ENCODE results near the gene CDKN2C. TPM values are rescaled to one million over a fixed set of nuclear protein-coding genes. Genes with fewer than 3 reads are reported as not detected.
"Not testable (repeated sequence)": the region's sequence is repeated elsewhere in the genome, so short reads cannot be mapped to it uniquely, and the experiment has no call there.

CDKN2C gene
- total and polyA plus RNA-seq, 2 experiments from 2014 or later = 11.7 to 17.3 TPM

GRCh38 chr1:50949286-50949982 lies 20.6 kb upstream of the CDKN2C start:
- TF ChIP-seq EZH2phosphoT487 (IDR thresholded peaks at IDR 0.05; ENCODE audit: insufficient read depth, low read depth) = no peak
- no peak for TF ChIP-seq EZH2 (IDR thresholded peaks at IDR 0.05; ENCODE audit: insufficient read depth, poor library complexity, severe bottlenecking)
- in situ Hi-C loops (cut with MboI) = no loop called here
- Histone ChIP-seq H3K27ac (no peak overlapping the region), H3K79me2 (ENCODE audit: insufficient read depth) (peaks cover 92% of the 10 kb centered on the region), H2AFZ (no peak overlapping the region), H3K9me3 (ENCODE audit: low read depth) (no peaks in the 10 kb centered on the region), H4K20me1 (ENCODE audit: insufficient read depth) (no peaks in the 10 kb centered on the region; the same call in 1 of the 2 replicates), H3K4me2 (ENCODE audit: unreplicated experiment) (no peak overlapping the region), H3K4me3 (no peak overlapping the region), H3K36me3 (ENCODE audit: low read depth) (no peaks in the 10 kb centered on the region), H3F3A (ENCODE audit: insufficient read depth) (no peaks in the 10 kb centered on the region), H3K9ac (no peak overlapping the region), H3K4me1 (ENCODE audit: insufficient read depth) (no peaks in the 10 kb centered on the region), H3K27me3 (replicated peaks; ENCODE audit: insufficient read depth) (no peaks in the 10 kb centered on the region), H3K9me2 (ENCODE audit: insufficient read depth) (no peaks in the 10 kb centered on the region)
- DNase-seq = no peak
- WGBS, 2 experiments (ENCODE audit: low coverage in 1 of 2, low lambda C conversion rate in 2 of 2, missing lambda C conversion rate in 2 of 2) = 87 to 88% methylated on average over 9 of the region's 9 CpGs

GRCh38 chr1:50950396-50950795 lies 19.6 kb upstream of the CDKN2C start:
- Histone ChIP-seq H3F3A (ENCODE audit: insufficient read depth) (no peaks in the 10 kb centered on the region), H3K4me3 (no peak overlapping the region), H3K9me2 (ENCODE audit: insufficient read depth) (no peaks in the 10 kb centered on the region), H3K9ac (no peak overlapping the region), H3K27ac (no peak overlapping the region), H3K36me3 (ENCODE audit: low read depth) (no peaks in the 10 kb centered on the region), H3K9me3 (ENCODE audit: low read depth) (no peaks in the 10 kb centered on the region), H2AFZ (no peak overlapping the region), H3K79me2 (ENCODE audit: insufficient read depth) (peaks cover 92% of the 10 kb centered on the region), H3K4me1 (ENCODE audit: insufficient read depth) (peaks cover 4% of the 10 kb centered on the region; the same call in 1 of the 2 replicates), H3K4me2 (ENCODE audit: unreplicated experiment) (no peak overlapping the region), H3K27me3 (replicated peaks; ENCODE audit: insufficient read depth) (no peaks in the 10 kb centered on the region), H4K20me1 (ENCODE audit: insufficient read depth) (peaks cover 1% of the 10 kb centered on the region)
- in situ Hi-C loops (cut with MboI) = no loop called here
- 61 to 69% methylated on average over 1 of the region's 1 CpG for WGBS, 2 experiments (ENCODE audit: low coverage in 1 of 2, low lambda C conversion rate in 2 of 2, missing lambda C conversion rate in 2 of 2)
- DNase-seq = no peak
- TF ChIP-seq EZH2phosphoT487 (IDR thresholded peaks at IDR 0.05; ENCODE audit: insufficient read depth, low read depth) = no peak
- TF ChIP-seq EZH2 (IDR thresholded peaks at IDR 0.05; ENCODE audit: insufficient read depth, poor library complexity, severe bottlenecking) = no peak

GRCh38 chr1:50952566-50952965 lies 17.5 kb upstream of the CDKN2C start:
- DNase-seq; H3K36me3 ChIP-seq (ENCODE audit: low read depth); H3K9ac ChIP-seq; H3K9me3 ChIP-seq (ENCODE audit: low read depth); H3K4me3 ChIP-seq; H3F3A ChIP-seq (ENCODE audit: insufficient read depth); H3K4me1 ChIP-seq (ENCODE audit: insufficient read depth); in situ Hi-C loops (cut with MboI); H3K27me3 ChIP-seq (replicated peaks; ENCODE audit: insufficient read depth); H3K9me2 ChIP-seq (ENCODE audit: insufficient read depth); H2AFZ ChIP-seq; H3K27ac ChIP-seq; H4K20me1 ChIP-seq (ENCODE audit: insufficient read depth); H3K4me2 ChIP-seq (ENCODE audit: unreplicated experiment): not testable (repeated sequence)
- WGBS, 2 experiments (ENCODE audit: low coverage in 1 of 2, low lambda C conversion rate in 2 of 2, missing lambda C conversion rate in 2 of 2) = 94 to 96% methylated on average over 3 to 31 of the region's 31 CpGs
- peaks cover 92% of the 10 kb centered on the region for H3K79me2 ChIP-seq (ENCODE audit: insufficient read depth)

DNA sequence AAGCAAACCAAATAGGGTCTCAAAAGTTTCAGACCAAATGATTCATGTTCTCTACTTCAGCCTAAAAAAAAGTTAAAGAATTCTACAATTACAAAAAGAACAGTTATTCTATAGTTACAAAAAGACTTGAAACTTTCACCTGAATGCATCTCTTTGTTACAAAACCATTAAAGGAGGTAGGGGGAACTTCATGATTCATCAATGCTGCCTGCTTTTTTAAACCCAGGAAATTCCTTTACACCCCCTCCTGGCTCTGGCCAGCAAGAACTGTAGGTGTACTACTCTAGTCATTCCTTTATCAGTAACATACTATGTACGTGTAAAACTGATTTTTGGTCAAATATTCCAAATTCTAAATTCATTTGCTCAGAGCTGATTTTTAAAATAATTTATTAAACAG lies 14.9 kb upstream of the CDKN2C start:
- TF ChIP-seq EZH2phosphoT487 (IDR thresholded peaks at IDR 0.05; ENCODE audit: insufficient read depth, low read depth) = no peak
- no peak for TF ChIP-seq EZH2 (IDR thresholded peaks at IDR 0.05; ENCODE audit: insufficient read depth, poor library complexity, severe bottlenecking)
- Histone ChIP-seq H3K4me2 (ENCODE audit: unreplicated experiment) (no peak overlapping the region), H3K4me3 (no peak overlapping the region), H3K9ac (no peak overlapping the region), H3K27ac (no peak overlapping the region), H3K9me3 (ENCODE audit: low read depth) (no peaks in the 10 kb centered on the region), H2AFZ (no peak overlapping the region), H3K9me2 (ENCODE audit: insufficient read depth) (no peaks in the 10 kb centered on the region), H4K20me1 (ENCODE audit: insufficient read depth) (peaks cover 3% of the 10 kb centered on the region; the same call in 1 of the 2 replicates), H3K79me2 (ENCODE audit: insufficient read depth) (peaks cover 87% of the 10 kb centered on the region), H3K4me1 (ENCODE audit: insufficient read depth) (peaks cover 7% of the 10 kb centered on the region; the same call in 1 of the 2 replicates), H3F3A (ENCODE audit: insufficient read depth) (no peaks in the 10 kb centered on the region), H3K27me3 (replicated peaks; ENCODE audit: insufficient read depth) (no peaks in the 10 kb centered on the region), H3K36me3 (ENCODE audit: low read depth) (no peaks in the 10 kb centered on the region)
- in situ Hi-C loops (cut with MboI) = no loop called here
- 66 to 73% methylated on average over 1 of the region's 1 CpG for WGBS, 2 experiments (ENCODE audit: low coverage in 1 of 2, low lambda C conversion rate in 2 of 2, missing lambda C conversion rate in 2 of 2)
- no peak for DNase-seq

Data from GM23248 (cell line).